Panc1 (cell line): Measurements from ENCODE around the gene FRMPD4.

ENCODE experiments used
- CTCF ChIP-seq: fragments of 450-650 bp; IDR thresholded peaks from 2 replicates; pipeline ENCODE4 v1.5.1; 2017; ENCODE audit warnings: mild to moderate bottlenecking
- POLR2AphosphoS5 ChIP-seq: IDR thresholded peaks from 2 replicates; pipeline ENCODE4 v1.6.1; 2012; ENCODE audit warnings: mild to moderate bottlenecking, low read depth, low read length, moderate library complexity
- REST ChIP-seq, 2 experiments: IDR thresholded peaks; 2 replicates each; pipeline ENCODE4 v1.6.1; 2011 to 2012; ENCODE audit warnings: low read depth in 2 of 2, control low read depth in 1 of 2, low read length in 1 of 2, mild to moderate bottlenecking in 1 of 2, moderate library complexity in 1 of 2; ENCODE audit not compliant: insufficient read depth in 1 of 2
- SIN3A ChIP-seq: IDR thresholded peaks from 2 replicates; pipeline ENCODE4 v1.6.1; 2012; ENCODE audit warnings: low read depth, mild to moderate bottlenecking, low read length, moderate library complexity, borderline replicate concordance; ENCODE audit not compliant: insufficient read depth
- TCF7L2 ChIP-seq: IDR thresholded peaks from 2 replicates; pipeline ENCODE4 v1.6.1; 2011; ENCODE audit warnings: mild to moderate bottlenecking, low read depth, low read length, inconsistent platforms

- TF ChIP-seq POLR2AphosphoS5 (no peak), CTCF (no peak), REST (IDR thresholded peaks at IDR 0.05; ENCODE audit: insufficient read depth in 1 of 2, low read depth in 2 of 2, low read length in 1 of 2) (no peak), TCF7L2 (no peak), SIN3A (no peak)
Observed at GRCh38 chrX:12611471-12611870, 473.2 kb downstream of the FRMPD4 start.
